Measurements from ENCODE around the gene MRPL23. TPM values are rescaled to one million over a fixed set of nuclear protein-coding genes. Genes with fewer than 3 reads are reported as not detected.

The MRPL23 gene
- total RNA-seq, 6 experiments from 2014 or later: 83.8 to 116 (median 110) TPM

- no peak for DNase-seq
- no peaks in the 10 kb centered on the region for H3K9me3 Mint-ChIP-seq
- H3K27me3 Mint-ChIP-seq (ENCODE audit: insufficient read depth): peaks cover 13% of the 10 kb centered on the region
- H3K4me1 Mint-ChIP-seq (ENCODE audit: low read depth): peaks cover 10% of the 10 kb centered on the region
- H3K4me3 Mint-ChIP-seq: no peak overlapping the region
- TF ChIP-seq CTCF (IDR thresholded peaks at IDR 0.05): no peak
- H3K36me3 Mint-ChIP-seq (ENCODE audit: low read depth): no peaks in the 10 kb centered on the region
- no peak overlapping the region for H3K27ac Mint-ChIP-seq
Measured at GRCh38 chr11:1934335-1935155, 12.6 kb upstream of the MRPL23 start.

- peaks cover 16% of the 10 kb centered on the region for H3K27me3 Mint-ChIP-seq (ENCODE audit: insufficient read depth)
- no peak for TF ChIP-seq CTCF (IDR thresholded peaks at IDR 0.05)
- no peak for DNase-seq
- H3K4me1 Mint-ChIP-seq (ENCODE audit: low read depth): peaks cover 10% of the 10 kb centered on the region
- H3K9me3 Mint-ChIP-seq: no peaks in the 10 kb centered on the region
- H3K4me3 Mint-ChIP-seq: no peak overlapping the region
- no peaks in the 10 kb centered on the region for H3K36me3 Mint-ChIP-seq (ENCODE audit: low read depth)
- H3K27ac Mint-ChIP-seq: no peak overlapping the region
Measured at GRCh38 chr11:1935156-1936071, 11.7 kb upstream of the MRPL23 start.

- Mint-ChIP-seq H3K9me3 (no peaks in the 10 kb centered on the region), H3K27me3 (ENCODE audit: insufficient read depth) (peaks cover 17% of the 10 kb centered on the region), H3K27ac (no peak overlapping the region), H3K4me1 (ENCODE audit: low read depth) (peaks cover 8% of the 10 kb centered on the region), H3K4me3 (no peak overlapping the region), H3K36me3 (ENCODE audit: low read depth) (no peaks in the 10 kb centered on the region)
- no peak for DNase-seq
- no peak for TF ChIP-seq CTCF (IDR thresholded peaks at IDR 0.05)
Measured at GRCh38 chr11:1936072-1936780, 10.9 kb upstream of the MRPL23 start.

GRCh38 chr11:1936781-1937615, 10.1 kb upstream of the MRPL23 start:
- H3K27me3 Mint-ChIP-seq (ENCODE audit: insufficient read depth): peaks cover 16% of the 10 kb centered on the region
- no peak overlapping the region for H3K27ac Mint-ChIP-seq
- H3K36me3 Mint-ChIP-seq (ENCODE audit: low read depth): no peaks in the 10 kb centered on the region
- H3K9me3 Mint-ChIP-seq: no peaks in the 10 kb centered on the region
- no peak overlapping the region for H3K4me3 Mint-ChIP-seq
- no peak for DNase-seq
- no peak for TF ChIP-seq CTCF (IDR thresholded peaks at IDR 0.05)
- peaks cover under 1% of the 10 kb centered on the region; the same call in 1 of the 2 replicates for H3K4me1 Mint-ChIP-seq (ENCODE audit: low read depth)

Data from HFFc6 (cell line).